Limb (tissue), 2 donors: ENCODE results near the gene HAPLN3.

Experiments used
- DNase-seq, 2 donors: peaks; one replicate each; pipeline ENCODE4 v3.0.0-alpha.2; 2016; ENCODE audit errors: extremely low spot score in 2 of 2

The HAPLN3 gene

DNA sequence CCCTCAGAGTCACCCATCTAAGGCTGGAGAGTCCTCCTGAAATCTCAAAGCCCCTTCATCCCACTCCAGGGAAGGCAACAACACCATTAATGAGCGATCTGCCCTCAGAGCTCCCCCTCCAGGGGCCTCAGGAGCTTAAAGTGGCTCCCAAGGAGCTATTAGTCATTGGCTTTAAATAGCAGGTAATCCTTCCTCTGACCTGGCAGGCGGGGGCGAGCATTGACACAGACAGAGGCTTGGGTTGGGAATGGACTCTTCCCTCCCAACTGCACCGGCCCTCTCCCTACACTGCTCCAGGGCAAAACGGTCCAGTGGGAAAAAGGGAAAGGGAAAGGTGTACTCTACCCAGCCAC, 16.4 kb upstream of the HAPLN3 start:
- no peak for DNase-seq

DNA sequence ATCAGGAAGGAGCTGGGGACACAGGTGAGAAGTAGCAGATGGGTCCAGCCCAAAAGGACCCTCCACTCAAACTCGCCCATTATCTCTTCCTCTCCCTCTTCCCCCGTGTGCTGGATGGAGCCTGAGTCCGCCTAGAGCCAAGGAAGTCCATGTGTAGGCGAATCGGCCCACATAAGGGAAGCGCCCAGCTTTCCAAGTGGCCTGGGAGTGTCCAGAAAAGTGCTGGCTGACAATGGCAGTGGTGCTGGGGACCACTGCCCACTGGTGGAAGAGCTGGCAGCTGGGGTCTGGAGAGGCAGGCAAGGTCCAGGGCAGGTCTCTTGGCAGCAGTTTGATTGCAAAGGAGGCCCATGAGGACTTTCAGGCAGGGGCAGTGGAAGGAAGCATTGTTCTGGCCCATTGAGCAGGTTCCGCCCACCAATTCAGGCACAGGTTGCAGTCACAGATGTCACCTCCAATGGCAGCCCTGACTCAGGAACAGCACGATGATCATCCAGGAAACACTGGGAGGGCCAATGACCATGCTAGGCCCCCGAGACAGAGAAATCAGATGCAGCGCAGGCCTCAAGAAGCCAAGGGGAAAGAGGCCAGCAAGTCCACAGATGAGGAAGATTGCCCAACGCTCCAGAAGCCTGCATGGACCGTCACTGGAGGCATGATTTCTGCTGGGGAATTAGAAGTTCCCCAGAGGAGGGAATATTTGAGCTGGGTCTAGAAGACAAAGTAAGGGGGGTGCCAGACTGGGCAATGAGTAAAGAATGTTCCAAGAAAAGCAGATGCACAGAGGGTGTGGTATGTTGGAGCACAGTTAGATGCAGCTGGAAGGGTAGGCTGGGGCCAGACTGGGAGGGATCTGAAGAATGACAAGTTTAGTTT, 14.8 kb upstream of the HAPLN3 start:
- DNase-seq = no peak

DNA sequence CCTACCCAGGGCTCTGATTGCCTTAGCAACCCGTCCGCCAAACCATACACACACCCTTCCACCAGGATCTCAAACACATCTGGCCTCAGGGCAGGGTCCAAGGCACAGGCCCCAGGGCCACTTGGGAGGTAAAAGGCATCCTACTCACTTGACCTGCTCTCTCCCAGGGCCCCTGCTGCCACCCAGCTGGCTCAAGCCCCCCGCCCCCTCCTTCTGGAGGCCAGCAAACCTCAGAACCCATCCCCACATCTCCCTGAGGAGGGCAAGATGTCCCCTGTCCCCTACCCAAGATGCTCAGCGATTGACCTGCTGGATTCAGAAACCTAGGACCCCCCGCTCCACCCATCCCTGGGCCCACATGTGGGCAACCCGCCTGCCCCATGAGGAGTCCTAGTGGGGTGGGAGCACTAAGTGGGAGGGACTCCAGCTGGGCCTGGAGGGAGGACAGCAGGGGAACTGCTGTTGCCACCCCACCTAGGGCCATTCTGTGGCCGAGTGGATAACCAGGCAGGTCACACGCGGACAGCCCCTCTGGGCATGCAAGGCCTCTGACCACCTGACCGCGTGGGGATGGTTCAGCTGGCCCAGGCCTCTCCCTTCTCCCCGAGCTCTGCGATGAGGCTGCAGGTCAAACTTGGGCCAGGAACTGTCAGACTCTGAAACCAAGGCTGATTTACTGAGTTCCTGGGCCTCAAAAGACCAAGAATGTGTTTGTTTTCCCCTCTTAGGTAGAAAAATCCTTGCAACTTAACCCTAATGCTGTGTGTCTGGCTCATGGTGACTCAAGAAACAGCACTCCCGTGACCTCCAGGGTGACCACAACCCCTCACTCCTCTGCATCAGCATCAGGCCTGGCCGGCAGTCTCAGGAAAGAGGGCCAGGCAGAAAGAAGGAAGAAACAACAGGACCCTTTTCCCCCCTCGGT, 13.6 kb upstream of the HAPLN3 start:
- no peak for DNase-seq

DNA sequence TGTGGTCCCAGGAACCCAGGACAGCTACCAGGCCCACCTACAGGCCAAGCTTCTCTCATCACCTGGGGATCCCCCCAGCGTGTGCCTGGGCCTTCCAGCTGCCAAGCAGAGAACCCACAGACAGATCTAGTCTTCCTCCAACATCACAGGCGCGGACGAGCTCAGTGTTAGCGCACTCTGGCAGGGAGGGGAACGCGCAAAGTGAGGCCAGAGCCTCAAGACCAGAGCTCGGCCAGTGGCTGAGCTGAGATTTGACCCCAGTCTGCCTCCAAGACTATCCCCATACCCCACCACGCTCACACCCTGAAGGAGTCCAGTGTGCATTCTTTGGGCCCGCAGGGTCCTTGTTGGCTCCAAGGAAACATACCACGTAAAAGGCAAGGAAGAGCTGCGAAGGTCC, 12.8 kb upstream of the HAPLN3 start:
- no peak for DNase-seq

DNA sequence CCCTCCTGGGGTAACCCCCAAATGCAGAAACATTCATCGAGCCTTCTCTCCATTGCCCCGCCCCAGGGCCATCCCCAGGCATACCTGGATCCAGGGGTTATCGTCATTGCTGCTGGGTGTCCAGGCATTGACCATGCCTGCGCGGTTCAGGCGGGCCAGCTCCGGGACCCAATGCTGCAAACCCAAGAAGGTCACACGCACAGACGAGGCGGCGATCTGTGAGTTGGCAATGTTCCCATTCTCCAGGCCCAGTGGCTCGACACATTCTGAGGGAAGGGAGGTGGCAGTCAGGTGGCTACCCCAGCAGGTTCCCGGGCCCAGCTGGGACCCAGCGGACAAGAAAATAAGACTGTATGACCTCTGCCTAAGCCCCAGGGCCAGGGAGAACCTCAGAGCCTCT, 11.8 kb upstream of the HAPLN3 start:
- DNase-seq = no peak

DNA sequence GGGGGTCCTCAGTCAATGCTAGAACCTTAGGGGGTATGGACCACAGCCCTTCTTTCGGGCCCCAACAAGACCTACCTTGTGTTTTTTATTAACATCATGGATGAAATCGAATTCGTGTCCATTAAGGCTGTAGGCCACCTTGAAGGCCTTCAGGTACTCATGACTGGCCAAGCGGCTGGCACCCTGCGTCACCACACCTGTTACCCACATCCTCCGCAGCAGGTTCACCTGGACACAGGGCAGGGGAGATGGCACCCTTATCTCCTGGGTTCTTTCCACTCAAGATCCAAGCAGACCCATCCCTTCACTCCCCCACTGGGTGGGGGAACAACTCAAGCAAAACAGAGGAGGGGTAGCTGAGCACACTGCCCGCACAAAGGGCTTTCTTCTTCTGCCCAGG, 11.2 kb upstream of the HAPLN3 start:
- DNase-seq = no peak

DNA sequence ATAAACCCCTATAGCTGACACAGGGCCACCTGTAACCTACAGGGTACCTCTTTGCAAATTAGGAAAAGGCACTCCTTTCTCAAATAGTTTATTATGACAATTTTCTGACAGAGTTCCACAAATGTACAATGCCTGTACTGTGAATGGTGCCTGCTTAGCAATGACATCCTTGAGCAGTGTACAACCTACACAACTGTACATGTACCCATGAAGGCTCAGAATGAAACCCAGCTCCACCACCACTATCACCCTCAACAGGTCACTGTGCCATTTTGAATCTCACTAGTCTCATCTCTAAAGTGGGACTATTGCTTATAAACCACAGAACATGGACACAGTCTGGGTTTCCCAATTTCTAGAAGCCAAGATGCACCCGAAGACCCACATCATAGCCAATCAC, 10.8 kb upstream of the HAPLN3 start:
- DNase-seq = no peak

DNA sequence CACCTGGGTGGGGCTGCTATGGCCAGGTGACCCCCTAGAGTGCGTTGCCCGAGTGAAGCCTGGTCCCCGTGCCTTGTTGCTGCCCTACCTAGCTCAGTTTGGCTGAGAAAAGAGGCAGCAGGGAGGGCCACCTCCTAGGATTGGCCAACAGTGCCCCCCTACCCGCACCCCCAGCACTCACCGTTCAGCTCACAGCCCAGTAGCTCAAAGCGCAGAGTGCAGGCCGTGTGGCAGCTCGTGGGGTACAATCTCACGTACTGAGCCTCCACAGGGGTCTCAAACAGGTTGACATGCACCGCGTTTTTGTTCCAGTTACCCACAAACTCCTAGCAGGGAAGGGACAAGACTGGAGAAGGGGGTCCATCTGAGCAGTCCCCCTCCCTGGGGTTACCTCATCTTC, 10.2 kb upstream of the HAPLN3 start:
- no peak for DNase-seq

DNA sequence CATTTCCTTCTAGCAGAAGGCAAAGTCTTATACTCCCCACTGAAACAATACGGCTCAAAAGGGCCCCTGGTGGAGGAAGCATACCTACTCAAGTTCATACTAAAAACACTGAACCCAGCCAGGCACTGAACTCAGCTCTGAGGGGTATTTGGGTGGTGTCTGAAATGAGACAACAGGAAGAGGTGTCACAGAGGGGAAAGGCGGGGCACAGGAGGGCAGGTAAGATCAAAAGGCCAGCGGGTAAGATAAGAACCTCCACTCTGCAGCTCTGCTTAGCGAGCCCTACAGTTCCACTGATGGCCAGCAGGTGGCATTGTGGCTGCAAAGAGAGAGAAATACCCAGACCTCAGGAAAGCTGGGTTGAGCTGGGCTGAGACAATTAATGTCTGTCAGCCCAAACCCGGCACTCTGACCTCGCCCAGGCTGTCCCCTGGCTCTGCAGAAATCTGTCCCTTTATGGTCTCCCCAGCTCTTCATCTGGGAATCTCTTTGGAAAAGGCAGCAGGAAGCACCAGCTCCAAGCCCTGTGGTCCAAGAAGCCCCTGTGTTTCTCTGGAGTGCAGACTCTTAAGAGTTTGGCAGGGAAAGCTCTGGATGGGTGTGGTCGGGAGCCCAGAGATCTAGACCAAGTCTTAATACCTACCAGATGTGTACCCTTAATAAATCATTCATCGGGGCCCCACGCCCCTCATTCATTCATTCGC, 9.4 kb upstream of the HAPLN3 start:
- DNase-seq = peak; percentile 80 to 87

DNA sequence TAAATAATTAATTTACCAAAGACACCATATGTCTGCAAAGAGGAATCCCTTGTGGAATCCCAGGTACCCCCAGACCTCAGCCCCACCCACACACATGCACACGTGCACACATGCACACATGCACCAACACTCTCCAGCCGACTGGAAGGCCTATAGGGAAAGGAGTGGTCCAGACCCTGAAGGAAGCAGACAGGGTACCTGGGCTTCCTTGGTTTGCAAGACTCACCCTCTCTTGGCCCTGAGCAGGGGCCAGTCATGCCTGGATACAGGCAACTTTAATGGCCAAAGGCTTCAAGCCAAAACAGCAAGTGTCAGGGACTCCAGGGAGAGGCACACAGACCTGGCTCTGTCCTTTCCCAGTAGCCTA, 8.9 kb upstream of the HAPLN3 start:
- no peak for DNase-seq

DNA sequence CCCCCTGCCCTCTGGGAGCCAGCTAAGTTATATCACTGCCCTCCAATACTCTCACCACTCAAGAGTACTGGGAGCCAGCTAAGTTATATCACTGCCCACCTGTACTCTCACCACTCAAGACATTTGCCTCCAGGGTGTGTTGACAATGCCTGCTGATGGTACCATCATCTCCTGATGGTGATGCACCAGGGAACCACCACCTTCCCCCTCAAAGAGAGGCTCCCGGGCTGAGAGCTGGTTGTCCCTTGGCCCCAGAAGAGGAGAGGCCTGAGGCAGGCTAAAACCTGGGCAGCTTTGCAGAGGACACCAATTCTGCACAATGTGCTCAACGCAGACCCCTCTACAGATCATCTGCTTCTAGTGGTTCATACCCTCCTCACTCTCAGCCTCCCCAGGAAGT, 7.5 kb upstream of the HAPLN3 start:
- no peak for DNase-seq

DNA sequence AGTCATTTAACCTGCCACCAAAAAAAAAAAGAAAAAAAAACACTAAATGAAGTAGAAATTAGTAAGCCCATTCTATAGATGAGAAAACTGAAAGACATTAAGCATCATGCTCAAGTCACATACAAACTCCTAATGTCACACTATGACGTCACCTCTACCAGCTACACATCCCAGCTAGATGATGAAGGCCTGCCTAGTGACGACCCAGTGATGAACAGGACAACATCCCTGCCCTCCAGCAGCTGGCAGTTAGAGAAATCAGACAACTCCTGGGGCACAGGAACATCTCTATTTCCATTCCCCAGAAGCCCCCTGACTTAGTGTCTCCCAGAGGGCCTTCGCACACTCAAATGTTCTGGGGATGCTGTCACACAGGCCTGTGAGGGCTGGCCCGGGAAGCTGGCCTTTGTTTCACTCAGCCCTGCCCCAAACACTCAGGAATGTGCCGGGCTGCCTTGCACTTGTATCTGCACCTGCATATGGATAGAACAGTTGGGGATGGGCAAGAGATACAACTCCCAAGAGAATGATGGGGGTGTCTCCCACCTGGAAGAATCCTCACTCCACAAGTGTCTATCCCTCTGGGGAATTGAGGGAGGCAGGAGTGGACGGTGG, 7.0 kb upstream of the HAPLN3 start:
- no peak for DNase-seq

DNA sequence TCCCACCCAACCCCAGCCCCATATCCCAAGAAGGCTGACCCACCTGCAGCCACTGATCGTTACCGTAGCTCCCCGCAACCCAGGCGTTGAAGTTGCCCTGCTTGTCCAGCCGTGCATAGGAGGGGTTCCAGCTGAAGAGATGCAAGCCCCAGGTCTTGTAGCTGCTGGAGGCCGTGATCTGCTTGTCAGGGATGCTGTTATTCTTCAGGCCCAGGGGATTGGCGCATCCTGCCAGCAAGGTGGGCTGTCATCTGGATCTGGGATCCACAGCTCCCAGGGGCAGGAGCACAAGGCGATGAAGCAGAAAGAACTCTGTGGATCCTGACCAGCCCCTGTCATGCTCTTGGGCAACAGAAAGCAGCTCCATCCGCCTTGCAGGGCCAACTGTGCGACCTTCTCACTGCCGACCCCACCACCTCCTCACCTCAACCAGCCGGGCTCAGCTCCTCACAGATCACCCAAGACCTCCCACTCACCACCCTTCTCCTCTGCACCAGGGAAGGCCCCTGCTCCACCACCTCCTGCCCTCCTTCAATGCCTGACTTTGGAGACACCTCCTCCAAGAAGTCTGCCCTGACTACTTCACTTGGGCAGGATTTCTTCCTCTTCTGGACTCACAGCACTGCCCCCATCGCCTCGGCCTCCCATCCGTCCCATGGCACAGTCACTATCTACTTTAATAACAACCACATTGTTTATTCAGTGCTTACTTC, 6.3 kb upstream of the HAPLN3 start:
- no peak for DNase-seq

DNA sequence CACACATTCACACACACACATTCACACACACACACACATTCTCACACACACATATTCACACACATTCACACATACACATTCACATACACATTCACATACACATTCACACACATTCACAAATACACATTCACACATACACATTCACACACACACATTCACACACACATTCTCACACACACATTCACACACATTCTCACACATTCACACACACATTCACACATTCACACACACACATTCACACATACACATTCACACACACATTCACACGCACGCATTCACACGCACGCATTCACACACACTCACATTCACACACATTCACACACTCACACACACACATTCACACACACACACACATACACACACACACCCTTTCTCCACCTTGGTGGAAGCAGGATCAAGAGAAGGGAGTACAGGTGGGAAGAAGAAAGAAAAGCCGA, 5.7 kb upstream of the HAPLN3 start:
- no peak for DNase-seq

DNA sequence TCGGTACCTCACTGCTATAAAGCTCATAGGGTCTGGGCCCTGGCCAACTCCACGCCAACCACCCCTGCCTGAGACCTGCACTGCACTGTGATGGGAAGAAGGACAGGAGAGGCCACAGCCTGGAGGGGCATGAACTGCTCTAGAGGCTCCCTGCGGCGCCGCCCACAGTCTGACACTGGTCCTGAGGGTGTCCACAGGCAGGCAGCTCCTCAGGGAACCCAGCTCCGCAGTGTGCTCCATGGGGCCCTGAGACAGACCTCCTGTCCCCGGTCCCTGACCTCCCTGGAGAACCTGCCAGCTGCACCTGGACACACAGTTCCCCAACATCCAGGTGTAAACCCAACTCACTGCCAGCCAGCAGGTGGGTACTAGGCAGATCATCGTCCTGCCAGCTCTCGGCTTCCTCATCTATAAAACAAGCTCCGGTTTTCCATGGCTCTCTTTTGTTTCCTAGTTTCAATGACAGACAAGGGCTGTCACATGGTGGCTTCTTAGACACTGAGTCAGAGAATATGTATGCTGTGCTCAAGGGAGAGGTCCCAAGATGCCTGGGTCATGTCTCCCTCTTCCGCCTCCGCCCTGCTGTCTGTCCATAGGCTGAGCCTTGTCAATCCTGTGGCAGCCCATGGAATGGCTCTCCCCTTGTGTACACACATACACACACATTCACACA, 5.1 kb upstream of the HAPLN3 start:
- no peak for DNase-seq

DNA sequence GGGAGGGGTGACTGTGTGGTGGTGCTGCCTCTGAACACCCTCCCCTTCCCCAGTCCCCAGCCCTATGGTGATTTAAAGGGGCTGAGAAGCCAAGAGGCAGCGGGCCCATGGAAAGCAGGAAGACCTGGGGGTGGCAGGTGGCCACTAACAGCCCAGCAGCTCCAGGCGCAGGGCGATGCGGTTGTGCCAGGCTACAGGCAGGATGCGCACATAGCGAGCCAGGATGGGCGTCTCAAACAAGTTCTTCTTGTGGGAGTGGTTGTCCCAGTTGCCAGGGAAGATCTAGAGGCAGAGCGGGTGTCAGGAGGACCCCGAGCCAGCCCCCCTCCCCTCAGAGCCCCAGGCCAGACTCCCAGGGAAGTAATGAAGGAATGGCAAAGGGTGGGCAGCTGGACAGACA, 3.9 kb upstream of the HAPLN3 start:
- no peak for DNase-seq

DNA sequence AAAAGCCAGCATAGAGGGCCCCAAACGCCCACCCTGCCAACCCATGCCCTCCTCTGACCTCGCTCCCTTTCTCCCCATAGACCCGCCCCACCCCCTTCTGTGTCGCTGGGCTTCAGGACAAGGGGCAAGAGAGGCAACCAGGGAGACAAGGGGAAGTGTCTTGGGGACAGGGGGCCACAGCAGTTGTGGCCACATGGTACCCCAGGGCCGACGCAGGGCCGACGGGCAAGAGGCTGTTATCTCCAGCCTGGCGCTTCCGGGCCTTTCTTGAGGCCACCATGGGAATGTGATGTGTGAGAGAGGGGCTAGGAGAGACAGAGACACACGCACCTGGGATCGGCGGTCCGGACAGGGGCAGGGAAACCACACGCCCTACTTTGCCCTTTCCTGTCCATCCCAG, 3.4 kb upstream of the HAPLN3 start:
- no peak for DNase-seq

DNA sequence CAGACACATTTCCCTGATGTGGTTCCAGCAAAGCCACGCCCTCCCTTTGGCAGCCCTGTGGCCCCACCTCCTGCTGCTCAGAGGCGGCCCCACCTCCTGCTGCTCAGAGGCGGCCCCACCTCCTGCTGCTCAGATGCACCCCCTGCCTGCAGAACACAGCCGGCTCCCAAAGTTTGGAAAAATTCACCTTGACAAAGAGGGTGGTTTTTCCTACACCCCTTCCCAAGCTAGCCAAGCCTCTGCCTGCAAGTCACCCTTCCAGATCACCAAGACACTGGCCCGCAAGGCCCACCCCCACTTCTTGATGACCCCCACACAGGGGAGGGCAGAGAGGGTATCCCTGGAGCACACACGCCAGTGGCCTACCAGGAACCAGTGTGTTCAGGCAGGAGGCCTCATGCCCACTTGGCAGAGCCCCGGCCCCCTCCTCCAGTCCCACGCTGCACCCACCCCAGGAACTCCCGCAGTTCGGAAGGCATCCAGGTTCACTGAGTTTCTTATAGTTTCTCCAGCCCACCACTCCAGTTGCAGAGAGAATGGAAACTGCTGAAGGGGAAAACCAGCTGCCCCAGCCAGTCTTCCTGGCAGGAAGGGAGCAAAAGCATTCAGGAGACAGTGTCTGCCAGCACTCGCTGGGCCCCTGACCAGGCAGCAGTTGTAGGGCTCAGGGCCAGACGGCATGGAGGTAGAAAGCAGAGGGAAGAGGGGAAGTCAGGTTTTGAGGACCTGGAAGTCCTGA, 2.3 kb upstream of the HAPLN3 start:
- peak; percentile 88 to 91 for DNase-seq

DNA sequence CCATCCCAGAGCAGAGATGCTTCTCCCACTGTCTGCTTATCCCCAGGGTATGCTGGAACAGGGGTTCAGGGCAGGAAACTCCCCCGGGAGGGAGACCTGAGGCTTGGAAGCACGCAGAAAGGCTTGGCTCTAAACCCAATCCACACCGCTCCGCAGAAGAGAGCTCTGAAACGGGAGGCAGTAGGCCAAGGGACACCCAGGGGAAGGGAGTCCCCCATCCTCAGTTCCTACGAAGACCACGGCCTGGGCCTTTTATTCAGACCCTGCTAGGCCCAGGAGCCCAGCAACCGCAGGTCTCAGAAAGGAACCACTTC, 1.8 kb upstream of the HAPLN3 start:
- no peak for DNase-seq
